Measurements from ENCODE around the gene CRABP1. TPM values are rescaled to one million over a fixed set of nuclear protein-coding genes. Genes with fewer than 3 reads are reported as not detected.

The CRABP1 gene
- total RNA-seq, 1 experiment from 2014 or later = 0.47 TPM

GRCh38 chr15:78304216-78305066 lies 35.7 kb upstream of the CRABP1 start (continued):
- TF ChIP-seq CTCF (IDR thresholded peaks at IDR 0.05 in 2 of 3, conservative IDR thresholded peaks at IDR 0.05 in 1 of 3; ENCODE audit: borderline replicate concordance in 1 of 3, insufficient read depth in 1 of 3, low read depth in 2 of 3, low read length in 2 of 3) = no peak
- TF ChIP-seq, protein P1, sequence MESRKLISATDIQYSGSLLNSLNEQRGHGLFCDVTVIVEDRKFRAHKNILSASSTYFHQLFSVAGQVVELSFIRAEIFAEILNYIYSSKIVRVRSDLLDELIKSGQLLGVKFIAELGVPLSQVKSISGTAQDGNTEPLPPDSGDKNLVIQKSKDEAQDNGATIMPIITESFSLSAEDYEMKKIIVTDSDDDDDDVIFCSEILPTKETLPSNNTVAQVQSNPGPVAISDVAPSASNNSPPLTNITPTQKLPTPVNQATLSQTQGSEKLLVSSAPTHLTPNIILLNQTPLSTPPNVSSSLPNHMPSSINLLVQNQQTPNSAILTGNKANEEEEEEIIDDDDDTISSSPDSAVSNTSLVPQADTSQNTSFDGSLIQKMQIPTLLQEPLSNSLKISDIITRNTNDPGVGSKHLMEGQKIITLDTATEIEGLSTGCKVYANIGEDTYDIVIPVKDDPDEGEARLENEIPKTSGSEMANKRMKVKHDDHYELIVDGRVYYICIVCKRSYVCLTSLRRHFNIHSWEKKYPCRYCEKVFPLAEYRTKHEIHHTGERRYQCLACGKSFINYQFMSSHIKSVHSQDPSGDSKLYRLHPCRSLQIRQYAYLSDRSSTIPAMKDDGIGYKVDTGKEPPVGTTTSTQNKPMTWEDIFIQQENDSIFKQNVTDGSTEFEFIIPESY (IDR thresholded peaks at IDR 0.05; ENCODE audit: extremely low read depth, insufficient replicate concordance, low read length) = no peak
- no peak for TF ChIP-seq YY1 (IDR thresholded peaks at IDR 0.05; ENCODE audit: extremely low read depth, insufficient replicate concordance, low read depth, low read length)
- TF ChIP-seq, protein P2, sequence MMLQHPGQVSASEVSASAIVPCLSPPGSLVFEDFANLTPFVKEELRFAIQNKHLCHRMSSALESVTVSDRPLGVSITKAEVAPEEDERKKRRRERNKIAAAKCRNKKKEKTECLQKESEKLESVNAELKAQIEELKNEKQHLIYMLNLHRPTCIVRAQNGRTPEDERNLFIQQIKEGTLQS (IDR thresholded peaks at IDR 0.05) = no peak
- no peak for TF ChIP-seq CEBPB (IDR thresholded peaks at IDR 0.05; ENCODE audit: low read depth)
- TF ChIP-seq ZFX (IDR thresholded peaks at IDR 0.05) = no peak
- no peak for TF ChIP-seq SRF (IDR thresholded peaks at IDR 0.05; ENCODE audit: low read depth)
- no peak for TF ChIP-seq FOSL1 (IDR thresholded peaks at IDR 0.05; ENCODE audit: low read depth)
- no peak for TF ChIP-seq EZH2phosphoT487 (IDR thresholded peaks at IDR 0.05; ENCODE audit: borderline replicate concordance)
- TF ChIP-seq SP1 (IDR thresholded peaks at IDR 0.05; ENCODE audit: low read depth) = no peak
- TF ChIP-seq SIN3A (IDR thresholded peaks at IDR 0.05; ENCODE audit: low read depth) = no peak
- no peak for TF ChIP-seq EGR1 (IDR thresholded peaks at IDR 0.05; ENCODE audit: low read depth)

Data from HCT116 (cell line).